Activated CD8-positive, alpha-beta memory T cell treated with anti-CD3 and anti-CD28 coated beads for 36 hours (primary cell): ENCODE data around the gene CHID1. TPM values are rescaled to one million over a fixed set of nuclear protein-coding genes. Genes with fewer than 3 reads are reported as not detected.

ENCODE experiments used
- CTCF ChIA-PET: fragments of 350-600 bp; sonication (Branson Sonifier 250); formaldehyde crosslinking; loops from one replicate; lab custom pipeline; 2021; ENCODE audit warnings: antibody characterized with exemption; lab: Charles Lee
- POLR2A ChIA-PET: fragments of 350-600 bp; sonication (Branson Sonifier 250); formaldehyde crosslinking; loops from one replicate; lab custom pipeline; 2021; ENCODE audit warnings: antibody characterized with exemption; lab: Charles Lee
- total RNA-seq, 2 experiments: library from RNA; stranded (reverse); gene quantifications; one replicate each; pipeline ENCODE4 v1.2.3, GENCODE V29; 2021

The CHID1 gene
- total RNA-seq, 2 experiments from 2014 or later = 96.5 to 99.0 TPM

GRCh38 chr11:860234-861104 is 50.1 kb downstream of the CHID1 start:
- ChIA-PET CTCF (interaction anchor here (0.7 kb wide), 1 partner anchor 86 kb away, joined by 3 read pairs; no protein-coding TSS in a partner anchor), POLR2A (no interaction called here)

GRCh38 chr11:859394-860131 is 51.0 kb downstream of the CHID1 start:
- CTCF ChIA-PET = interaction anchor here (0.8 to 1.1 kb wide), 3 partner anchors 12 to 192 kb away, joined by 3 read pairs; no protein-coding TSS in a partner anchor
- POLR2A ChIA-PET = no interaction called here

- CTCF ChIA-PET = interaction anchor here (0.8 to 1.1 kb wide), 3 partner anchors 11 to 192 kb away, joined by 3 read pairs; no protein-coding TSS in a partner anchor
- POLR2A ChIA-PET = no interaction called here
Measured at GRCh38 chr11:858762-859339, 51.8 kb downstream of the CHID1 start.

- CTCF ChIA-PET = interaction anchor here (1.1 kb wide), 1 partner anchor 29 kb away, joined by 3 read pairs; no protein-coding TSS in a partner anchor
- POLR2A ChIA-PET = no interaction called here
Measured at GRCh38 chr11:858053-858761, 52.4 kb downstream of the CHID1 start.

GRCh38 chr11:856397-856796 is 54.2 kb downstream of the CHID1 start:
- ChIA-PET POLR2A (no interaction called here), CTCF (interaction anchor here (1.0 kb wide), 1 partner anchor 219 kb away, joined by 3 read pairs; the partner anchor contains the start of gene MUC2)

- POLR2A ChIA-PET = no interaction called here
Measured at GRCh38 chr11:855796-856195, 54.8 kb downstream of the CHID1 start.

GRCh38 chr11:855330-855674 is 55.3 kb downstream of the CHID1 start:
- CTCF ChIA-PET = no interaction called here
- POLR2A ChIA-PET = no interaction called here

More at GRCh38 chr11:855796-856195, 54.8 kb downstream of the CHID1 start:
- CTCF ChIA-PET = no interaction called here

- CTCF ChIA-PET = no interaction called here
- POLR2A ChIA-PET = no interaction called here
Measured at GRCh38 chr11:854601-855329, 55.8 kb downstream of the CHID1 start.

- ChIA-PET POLR2A (no interaction called here), CTCF (no interaction called here)
Measured at GRCh38 chr11:853682-854448, 56.7 kb downstream of the CHID1 start.

- CTCF ChIA-PET = no interaction called here
- POLR2A ChIA-PET = no interaction called here
Measured at GRCh38 chr11:852762-853161, 57.8 kb downstream of the CHID1 start.

GRCh38 chr11:850775-851763 is 59.5 kb downstream of the CHID1 start:
- POLR2A ChIA-PET = no interaction called here
- CTCF ChIA-PET = interaction anchor here (0.6 kb wide), 1 partner anchor 36 kb away, joined by 3 read pairs; no protein-coding TSS in a partner anchor

GRCh38 chr11:849951-850774 is 60.4 kb downstream of the CHID1 start:
- ChIA-PET CTCF (interaction anchor here (3.0 kb wide), 1 partner anchor 200 kb away, joined by 25 read pairs; no protein-coding TSS in a partner anchor), POLR2A (no interaction called here)

GRCh38 chr11:849104-849824 is 61.3 kb downstream of the CHID1 start:
- POLR2A ChIA-PET = no interaction called here

GRCh38 chr11:848380-848931 is 62.2 kb downstream of the CHID1 start:
- ChIA-PET CTCF (interaction anchor here (0.9 to 3.0 kb wide), 16 partner anchors 9 to 206 kb away, joined by 3 to 25 read pairs (median 4); no protein-coding TSS in a partner anchor), POLR2A (interaction anchor here (0.7 kb wide), 1 partner anchor 11 kb away, joined by 3 read pairs; no protein-coding TSS in a partner anchor)

More at GRCh38 chr11:849104-849824, 61.3 kb downstream of the CHID1 start:
- CTCF ChIA-PET = interaction anchor here (0.9 to 3.0 kb wide), 9 partner anchors 12 to 205 kb away, joined by 3 to 25 read pairs (median 5); no protein-coding TSS in a partner anchor
